B cell (primary cell): ENCODE measurements around the gene IL1F10. TPM values are rescaled to one million over a fixed set of nuclear protein-coding genes. Genes with fewer than 3 reads are reported as not detected.

Experiments used
- ATAC-seq: fragments of 200-7000 bp; cut with Tn5 transposase; one replicate; pipeline ENCODE4 v1.10.0; 2021; ENCODE audit warnings: low read depth, mild to moderate bottlenecking, moderate number of reproducible peaks, moderate library complexity
- CTCF ChIA-PET: fragments of 350-600 bp; sonication (Branson Sonifier 250); formaldehyde crosslinking; loops from one replicate; lab custom pipeline; 2021; ENCODE audit warnings: antibody characterized with exemption, inconsistent platforms; lab: Charles Lee
- POLR2A ChIA-PET: fragments of 350-600 bp; sonication (Branson Sonifier 250); formaldehyde crosslinking; loops from one replicate; lab custom pipeline; 2021; ENCODE audit warnings: antibody characterized with exemption; lab: Charles Lee
- DNase-seq: peaks from one replicate; pipeline ENCODE4 v3.0.0; 2013
- H2AFZ ChIP-seq: 2 replicates; pipeline ENCODE4 v1.6.1; 2012; ENCODE audit warnings: mild to moderate bottlenecking, low read depth, low read length; ENCODE audit not compliant: insufficient read depth, poor library complexity, severe bottlenecking
- H3K27ac ChIP-seq, 2 donors: 1 replicate in 1 of 2; 2 replicates in 1 of 2; pipeline ENCODE4 v1.5.1; 2012 to 2013; ENCODE audit warnings: low read length in 2 of 2, mild to moderate bottlenecking in 2 of 2, moderate library complexity in 1 of 2
- H3K27me3 ChIP-seq, 4 experiments: fragments of 200-600 bp in 1 of 4; sonication (generic) in 1 of 4; replicated peaks in 1 of 4; 1 replicate in 2 of 4; 2 replicates in 2 of 4; pipeline versions ENCODE4 v1.6.1 to v1.7.0; 2013 to 2016; ENCODE audit warnings: low read length in 3 of 4, mild to moderate bottlenecking in 2 of 4, mixed read lengths in 1 of 4, moderate library complexity in 1 of 4; ENCODE audit not compliant: insufficient read depth in 4 of 4, control insufficient read depth in 3 of 4; ENCODE audit errors: control extremely low read depth in 1 of 4
- H3K36me3 ChIP-seq, 2 experiments: replicated peaks in 1 of 2; 1 replicate in 1 of 2; 2 replicates in 1 of 2; pipeline versions ENCODE4 v1.6.1 to v1.7.1; 2013; ENCODE audit warnings: low read length in 1 of 2; ENCODE audit not compliant: insufficient read depth in 2 of 2, control insufficient read depth in 1 of 2; ENCODE audit errors: control extremely low read depth in 1 of 2, extremely low read depth in 1 of 2
- H3K4me1 ChIP-seq, 2 donors: fragments of 200-600 bp in 1 of 2; sonication (generic) in 1 of 2; 1 replicate in 1 of 2; 2 replicates in 1 of 2; pipeline versions ENCODE4 v1.5.1 to v1.6.1; 2013 to 2017; ENCODE audit warnings: low read length in 2 of 2; ENCODE audit not compliant: control insufficient read depth in 2 of 2, insufficient read depth in 2 of 2
- H3K4me2 ChIP-seq: replicated peaks from 2 replicates; pipeline ENCODE3; 2012; ENCODE audit warnings: mild to moderate bottlenecking, low read depth, low read length; ENCODE audit not compliant: poor library complexity, severe bottlenecking
- H3K4me3 ChIP-seq, 5 experiments: fragments of 200-600 bp in 1 of 5; sonication (generic) in 1 of 5; 1 replicate in 3 of 5; 2 replicates in 2 of 5; pipeline versions ENCODE4 v1.5.1 to v1.7.0; 2011 to 2016; ENCODE audit warnings: low read length in 4 of 5, mild to moderate bottlenecking in 4 of 5, low read depth in 2 of 5, control low read depth in 1 of 5, moderate library complexity in 1 of 5; ENCODE audit not compliant: insufficient read depth in 1 of 5; ENCODE audit errors: control extremely low read depth in 1 of 5, extremely low read depth in 1 of 5
- H3K79me2 ChIP-seq: fragments of 200-600 bp; sonication (generic); one replicate; pipeline ENCODE4 v1.6.0; 2016; ENCODE audit warnings: low read length; ENCODE audit not compliant: control insufficient read depth, insufficient read depth
- H3K9ac ChIP-seq: fragments of 200-600 bp; sonication (generic); 2 replicates; pipeline ENCODE4 v1.6.1; 2017; ENCODE audit warnings: mild to moderate bottlenecking, low read length, moderate library complexity
- H3K9me3 ChIP-seq, 3 donors: one replicate each; pipeline versions ENCODE4 v1.6.1 to v1.7.1; 2013; ENCODE audit warnings: low read length in 2 of 3; ENCODE audit not compliant: control insufficient read depth in 2 of 3, insufficient read depth in 1 of 3; ENCODE audit errors: control extremely low read depth in 1 of 3
- H4K20me1 ChIP-seq: 2 replicates; pipeline ENCODE4 v1.6.0; 2012; ENCODE audit warnings: mild to moderate bottlenecking, low read length; ENCODE audit not compliant: insufficient read depth, control insufficient read depth, poor library complexity, severe bottlenecking
- H3K27ac Mint-ChIP-seq: one replicate; pipeline ENCODE4 v1.8.0; 2021; ENCODE audit warnings: mixed read lengths
- H3K27me3 Mint-ChIP-seq: one replicate; pipeline ENCODE4 v1.8.0; 2021; ENCODE audit warnings: mixed read lengths
- H3K4me1 Mint-ChIP-seq: one replicate; pipeline ENCODE4 v1.8.0; 2021; ENCODE audit warnings: mixed read lengths
- H3K4me3 Mint-ChIP-seq: one replicate; pipeline ENCODE4 v1.8.0; 2021; ENCODE audit warnings: mixed read lengths
- H3K9me3 Mint-ChIP-seq: one replicate; pipeline ENCODE4 v1.8.0; 2022; ENCODE audit warnings: mixed read lengths; ENCODE audit not compliant: insufficient read depth
- EZH2 ChIP-seq: IDR thresholded peaks from 2 replicates; pipeline ENCODE4 v1.6.1; 2012; ENCODE audit warnings: borderline replicate concordance, low read depth, mild to moderate bottlenecking, moderate library complexity, low read length; ENCODE audit not compliant: insufficient read depth, poor library complexity, severe bottlenecking
- WGBS: methylation state at CpG from one replicate; pipeline ENCODE4 v1.1.5; 2013; ENCODE audit warnings: missing lambda C conversion rate; ENCODE audit not compliant: insufficient coverage; 5-methylcytosine and 5-hydroxymethylcytosine counted together
- intact Hi-C: fragments of 100-400 bp; cut with micrococcal nuclease; formaldehyde crosslinking; loops from one replicate; pipeline ENCODE4 v1.10.0; 2022
- polyA plus RNA-seq: library from polyadenylated mRNA; depleted of rRNA; stranded (reverse); fragments of >200 nt; gene quantifications from 2 replicates; pipeline ENCODE4 v1.2.3, GENCODE V29; 2012
- total RNA-seq, 2 donors: library from RNA; stranded (reverse); fragments of 120-200 nt in 1 of 2; gene quantifications; 1 replicate in 1 of 2; 2 replicates in 1 of 2; pipeline versions ENCODE4 v1.2.3 to v1.2.4, GENCODE V29; 2013 to 2022
- TF ChIP-seq, protein P1 (sequence below): fragments of 200-600 bp; IDR thresholded peaks from one replicate; pipeline ENCODE4 v1.8.0; 2022; ENCODE audit warnings: antibody characterized with exemption, mild to moderate bottlenecking

IL1F10 gene
- total and polyA plus RNA-seq, 2 donors (not counting 1 experiment from before 2014, with no cell fraction given): not detected

DNA sequence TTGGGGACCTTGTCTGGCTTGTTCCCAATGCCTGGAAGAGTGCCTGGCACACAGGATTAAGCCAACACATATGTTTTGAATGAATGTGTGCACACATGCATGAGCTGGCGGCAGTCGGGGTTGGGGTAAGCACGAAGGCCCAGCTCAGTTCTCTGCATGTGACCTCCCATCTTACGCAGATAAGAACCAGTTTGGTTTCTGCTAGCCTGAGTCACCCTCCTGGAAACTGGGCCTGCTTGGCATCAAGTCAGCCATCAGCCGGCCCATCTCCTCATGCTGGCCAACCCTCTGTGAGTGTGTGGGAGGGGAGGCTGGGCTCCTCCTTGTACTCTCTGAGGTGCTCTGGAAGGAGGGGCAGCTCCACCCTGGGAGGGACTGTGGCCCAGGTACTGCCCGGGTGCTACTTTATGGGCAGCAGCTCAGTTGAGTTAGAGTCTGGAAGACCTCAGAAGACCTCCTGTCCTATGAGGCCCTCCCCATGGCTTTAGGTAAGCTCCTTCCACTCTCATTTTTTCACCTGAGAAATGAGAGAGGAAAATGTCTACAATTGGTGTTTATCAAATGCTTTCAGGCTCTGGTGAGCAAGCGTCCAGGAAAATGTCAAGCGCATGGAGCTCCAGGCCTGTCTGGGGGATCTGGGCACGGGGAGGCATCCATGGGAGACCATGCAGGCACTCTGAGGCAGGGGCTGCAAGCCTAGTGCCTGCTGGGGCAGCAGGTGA, 49.9 kb downstream of the IL1F10 start:
- no peak overlapping the region for H3K4me3 ChIP-seq
- POLR2A ChIA-PET: no interaction called here
- ATAC-seq (no peak), DNase-seq (no peak)
- no peaks in the 10 kb centered on the region for H3K27me3 Mint-ChIP-seq
- no peak overlapping the region for H3K27ac Mint-ChIP-seq
- intact Hi-C loops: no loop called here
- H3K27me3 ChIP-seq: peaks cover 0 to 3% (median 0%) of the 10 kb centered on the region in 4 experiments
- H3K4me3 Mint-ChIP-seq: no peak overlapping the region
- no peaks in the 10 kb centered on the region for H3K79me2 ChIP-seq
- H3K4me1 ChIP-seq: peaks cover 25 to 27% of the 10 kb centered on the region in 2 donors
- no peaks in the 10 kb centered on the region for H3K9me3 ChIP-seq
- no peaks in the 10 kb centered on the region for H3K36me3 ChIP-seq
- H3K4me1 Mint-ChIP-seq: peaks cover 19% of the 10 kb centered on the region
- H3K27ac ChIP-seq: no peak overlapping the region
- 97% methylated on average over 8 of the region's 9 CpGs for whole genome bisulfite sequencing
- H3K9me3 Mint-ChIP-seq: no peaks in the 10 kb centered on the region
- TF ChIP-seq EZH2: no peak
- TF ChIP-seq, protein P1, sequence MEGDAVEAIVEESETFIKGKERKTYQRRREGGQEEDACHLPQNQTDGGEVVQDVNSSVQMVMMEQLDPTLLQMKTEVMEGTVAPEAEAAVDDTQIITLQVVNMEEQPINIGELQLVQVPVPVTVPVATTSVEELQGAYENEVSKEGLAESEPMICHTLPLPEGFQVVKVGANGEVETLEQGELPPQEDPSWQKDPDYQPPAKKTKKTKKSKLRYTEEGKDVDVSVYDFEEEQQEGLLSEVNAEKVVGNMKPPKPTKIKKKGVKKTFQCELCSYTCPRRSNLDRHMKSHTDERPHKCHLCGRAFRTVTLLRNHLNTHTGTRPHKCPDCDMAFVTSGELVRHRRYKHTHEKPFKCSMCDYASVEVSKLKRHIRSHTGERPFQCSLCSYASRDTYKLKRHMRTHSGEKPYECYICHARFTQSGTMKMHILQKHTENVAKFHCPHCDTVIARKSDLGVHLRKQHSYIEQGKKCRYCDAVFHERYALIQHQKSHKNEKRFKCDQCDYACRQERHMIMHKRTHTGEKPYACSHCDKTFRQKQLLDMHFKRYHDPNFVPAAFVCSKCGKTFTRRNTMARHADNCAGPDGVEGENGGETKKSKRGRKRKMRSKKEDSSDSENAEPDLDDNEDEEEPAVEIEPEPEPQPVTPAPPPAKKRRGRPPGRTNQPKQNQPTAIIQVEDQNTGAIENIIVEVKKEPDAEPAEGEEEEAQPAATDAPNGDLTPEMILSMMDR: no peak
- H4K20me1 ChIP-seq: no peaks in the 10 kb centered on the region
- H2AFZ ChIP-seq: no peak overlapping the region
- no peak overlapping the region for H3K9ac ChIP-seq
- no peak overlapping the region for H3K4me2 ChIP-seq
- CTCF ChIA-PET: interaction anchor here (1.1 to 3.4 kb wide), 2 partner anchors 18 to 63 kb away, joined by 3 to 14 read pairs; no protein-coding TSS in a partner anchor

DNA sequence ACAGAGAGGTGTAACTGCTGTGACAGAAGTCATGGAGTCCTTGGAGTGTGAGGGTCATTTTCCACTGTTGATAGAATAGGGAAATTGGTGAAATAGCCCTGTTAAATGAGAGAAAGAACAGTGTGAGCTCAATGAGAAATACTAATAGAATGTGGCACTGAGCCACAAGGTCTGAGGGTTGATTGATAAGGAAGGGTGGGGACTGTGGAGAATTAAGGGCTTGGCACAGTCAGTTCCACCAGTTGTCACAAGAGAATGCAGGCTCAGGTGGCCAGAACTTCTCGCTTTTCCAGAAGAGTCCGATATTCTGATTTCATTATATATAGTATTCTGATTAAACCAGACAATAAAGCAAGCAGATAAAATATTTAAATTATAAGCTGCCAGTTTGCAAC, 50.5 kb downstream of the IL1F10 start:
- no peak overlapping the region for H3K4me3 Mint-ChIP-seq

More for the DNA sequence above, 50.5 kb downstream of the IL1F10 start:
- no peaks in the 10 kb centered on the region for H4K20me1 ChIP-seq
- Mint-ChIP-seq H3K27ac (no peak overlapping the region), H3K27me3 (no peaks in the 10 kb centered on the region), H3K9me3 (no peaks in the 10 kb centered on the region), H3K4me1 (peaks cover 19% of the 10 kb centered on the region)
- peaks cover 25 to 27% of the 10 kb centered on the region in 2 donors for H3K4me1 ChIP-seq
- no peak overlapping the region for H2AFZ ChIP-seq
- H3K4me2 ChIP-seq: no peak overlapping the region
- CTCF ChIA-PET: interaction anchor here (1.1 to 3.4 kb wide), 3 partner anchors 18 to 63 kb away, joined by 3 to 14 read pairs (median 7); no protein-coding TSS in a partner anchor
- no peaks in the 10 kb centered on the region for H3K27me3 ChIP-seq
- no peak overlapping the region for H3K9ac ChIP-seq
- H3K36me3 ChIP-seq: no peaks in the 10 kb centered on the region
- no peak for TF ChIP-seq EZH2
- TF ChIP-seq, protein P1: no peak
- DNase-seq (no peak), ATAC-seq (no peak)
- no CpG with 5 or more reads among the region's 2 CpGs for whole genome bisulfite sequencing
- no peaks in the 10 kb centered on the region for H3K79me2 ChIP-seq
- no peak overlapping the region for H3K27ac ChIP-seq
- H3K9me3 ChIP-seq: no peaks in the 10 kb centered on the region
- intact Hi-C loops: no loop called here
- POLR2A ChIA-PET: no interaction called here
- H3K4me3 ChIP-seq: no peak overlapping the region
